Central memory CD4-positive, alpha-beta T cell (primary cell): Measurements from ENCODE around the gene DNAAF3.
A peak's percentile ranks its signal among the peaks of the same experiment; 100 is the strongest.
"Not testable (repeated sequence)": the region's sequence is repeated elsewhere in the genome, so short reads cannot be mapped to it uniquely, and the experiment has no call there.

Source experiments
- DNase-seq: peaks from one replicate; pipeline ENCODE4 v3.0.0; 2022

DNAAF3 gene

GRCh38 chr19:55175117-55175867 lies 8.9 kb upstream of the DNAAF3 start:
- DNase-seq, result no peak

DNA sequence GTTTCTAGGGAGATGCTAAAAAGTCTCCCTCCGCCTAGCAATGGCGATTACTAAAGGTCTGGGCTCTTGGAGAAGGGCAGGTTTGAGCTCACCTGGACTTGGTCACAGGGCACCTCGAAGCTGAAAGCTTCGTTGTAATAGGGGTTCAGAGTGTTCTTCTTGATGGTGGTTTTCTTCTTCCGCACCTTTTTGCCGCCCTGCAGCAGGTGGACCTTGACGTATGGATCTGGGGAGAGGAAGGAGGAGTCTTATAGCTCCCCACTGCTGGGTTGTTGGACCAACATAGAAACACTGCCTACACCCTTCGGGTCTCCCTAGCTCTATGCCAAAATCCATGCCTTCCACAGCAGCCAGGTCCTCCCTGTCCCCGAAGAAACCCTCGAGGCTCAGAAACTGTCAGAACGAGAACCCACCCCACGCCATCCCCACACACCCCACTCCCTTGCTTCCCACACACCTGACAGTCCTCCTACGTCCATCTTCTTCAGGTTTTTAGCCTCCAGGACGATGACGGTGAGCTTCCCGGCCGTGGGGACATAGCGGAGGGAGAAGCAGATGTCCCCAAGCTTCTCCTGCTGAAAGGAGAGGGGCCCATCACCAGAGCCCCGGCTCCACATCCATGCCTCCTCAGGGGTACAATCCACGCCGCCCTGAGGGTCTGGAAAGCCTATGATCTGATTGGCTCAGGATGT lies 8.2 kb upstream of the DNAAF3 start:
- DNase-seq, result no peak

DNA sequence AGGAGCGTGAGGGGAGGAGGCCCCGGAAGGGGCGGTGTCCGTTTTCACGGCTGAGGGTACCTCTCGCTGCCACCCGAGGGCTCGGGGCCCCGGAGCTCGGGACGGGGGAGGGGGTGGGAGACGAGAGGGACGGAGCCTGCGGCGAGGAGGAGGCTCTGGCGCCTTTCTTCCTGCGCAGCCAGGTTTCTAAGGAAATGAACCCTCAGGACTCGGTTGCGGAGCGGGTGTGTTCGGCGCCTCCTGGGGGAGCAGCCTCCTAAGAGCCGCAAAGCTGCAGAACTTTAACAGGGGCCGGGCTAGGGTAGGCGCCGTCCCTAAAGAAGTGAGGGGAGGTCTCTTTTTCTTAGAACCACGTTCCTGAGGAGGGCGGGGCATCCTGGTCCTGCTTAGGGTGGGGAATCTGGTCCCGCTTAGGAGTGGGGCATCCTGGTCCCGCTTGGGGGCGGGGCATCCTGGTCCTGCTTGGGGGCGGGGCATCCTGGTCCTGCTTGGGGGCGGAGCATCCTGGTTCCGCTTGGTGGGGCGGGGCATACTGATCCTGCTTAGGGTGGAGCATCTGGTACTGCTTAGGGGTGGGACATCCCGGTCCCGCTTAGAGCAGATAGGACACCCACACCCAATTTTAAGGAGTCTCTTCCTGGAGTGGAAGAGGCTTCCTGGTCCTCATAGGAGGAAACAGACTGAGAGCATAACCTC lies 7.4 kb upstream of the DNAAF3 start:
- no peak for DNase-seq

- no peak for DNase-seq
These were observed 6.8 kb upstream of the DNAAF3 start for GRCh38 chr19:55173186-55173713.

- DNase-seq, result no peak
These were observed 6.3 kb upstream of the DNAAF3 start for GRCh38 chr19:55172741-55173140.

GRCh38 chr19:55172318-55172717 lies 5.9 kb upstream of the DNAAF3 start:
- DNase-seq, result not testable (repeated sequence)

- DNase-seq, result no peak
These were observed 5.0 kb upstream of the DNAAF3 start for GRCh38 chr19:55171440-55171839.

- DNase-seq, result no peak
These were observed 2.7 kb upstream of the DNAAF3 start for GRCh38 chr19:55169136-55169535.

GRCh38 chr19:55165952-55166529 lies 372 bp downstream of the DNAAF3 start:
- peak; percentile 54 for DNase-seq

DNA sequence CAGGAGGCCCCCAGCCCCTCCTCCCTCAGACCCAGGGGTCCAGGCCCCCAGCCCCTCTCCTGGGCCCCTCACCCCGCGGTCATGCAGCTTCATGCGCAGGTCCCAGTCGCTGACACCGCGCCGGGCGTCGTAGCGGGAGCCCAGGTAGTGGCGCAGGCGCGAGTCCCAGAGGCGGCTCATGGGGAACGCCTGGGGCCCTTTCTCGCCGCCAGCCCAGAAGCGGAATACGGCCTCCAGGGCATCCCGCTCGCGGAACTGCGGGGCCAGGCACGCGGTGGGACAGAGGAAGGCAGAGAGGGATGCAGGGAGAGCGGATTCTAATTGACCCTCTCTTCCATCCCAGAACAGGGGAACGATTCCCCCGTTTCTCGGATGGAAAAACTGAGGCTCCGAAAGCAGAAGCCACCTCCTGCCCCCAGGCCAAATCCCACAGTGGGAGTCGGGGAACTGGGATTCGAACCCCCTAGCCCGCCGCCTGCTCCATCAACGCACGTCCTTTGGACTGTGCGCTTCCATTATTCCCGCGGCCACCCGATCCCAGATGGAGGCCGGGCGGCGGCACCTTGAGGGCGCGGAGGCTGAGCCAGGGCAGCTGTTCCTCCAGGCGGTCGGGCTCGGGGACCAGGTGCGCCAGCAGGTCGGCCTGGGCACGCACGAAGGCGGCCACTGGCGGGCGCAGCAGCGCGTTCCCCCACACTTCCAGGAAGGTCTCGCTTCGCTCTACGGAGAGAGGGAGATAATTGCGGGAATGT lies 4.7 kb downstream of the DNAAF3 start:
- no peak for DNase-seq

DNA sequence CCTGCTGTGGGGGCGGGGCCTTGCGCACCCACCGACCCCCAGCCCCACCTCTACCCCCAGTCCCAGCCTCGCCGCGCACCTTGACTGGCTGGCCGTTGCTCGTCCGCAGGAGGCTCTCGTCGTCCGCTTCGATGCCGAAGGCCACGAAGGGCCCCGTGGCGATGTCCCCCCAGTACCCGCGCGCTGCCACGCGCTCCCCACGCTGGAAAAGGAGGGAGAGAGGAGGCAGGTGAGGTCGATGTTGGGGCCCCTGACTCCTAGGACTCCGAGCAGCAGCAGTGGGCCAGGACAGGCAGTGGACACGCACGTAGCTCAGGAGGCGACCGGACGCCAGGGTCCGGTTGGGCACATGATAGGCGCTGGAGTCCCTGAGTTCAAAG lies 5.4 kb downstream of the DNAAF3 start:
- DNase-seq, result no peak

GRCh38 chr19:55160128-55160985 lies 6.1 kb downstream of the DNAAF3 start:
- peak; percentile 84 for DNase-seq

GRCh38 chr19:55158848-55159749 lies 7.3 kb downstream of the DNAAF3 start:
- DNase-seq, result no peak

- DNase-seq, result no peak
These were observed 8.0 kb downstream of the DNAAF3 start for GRCh38 chr19:55158423-55158822.

DNA sequence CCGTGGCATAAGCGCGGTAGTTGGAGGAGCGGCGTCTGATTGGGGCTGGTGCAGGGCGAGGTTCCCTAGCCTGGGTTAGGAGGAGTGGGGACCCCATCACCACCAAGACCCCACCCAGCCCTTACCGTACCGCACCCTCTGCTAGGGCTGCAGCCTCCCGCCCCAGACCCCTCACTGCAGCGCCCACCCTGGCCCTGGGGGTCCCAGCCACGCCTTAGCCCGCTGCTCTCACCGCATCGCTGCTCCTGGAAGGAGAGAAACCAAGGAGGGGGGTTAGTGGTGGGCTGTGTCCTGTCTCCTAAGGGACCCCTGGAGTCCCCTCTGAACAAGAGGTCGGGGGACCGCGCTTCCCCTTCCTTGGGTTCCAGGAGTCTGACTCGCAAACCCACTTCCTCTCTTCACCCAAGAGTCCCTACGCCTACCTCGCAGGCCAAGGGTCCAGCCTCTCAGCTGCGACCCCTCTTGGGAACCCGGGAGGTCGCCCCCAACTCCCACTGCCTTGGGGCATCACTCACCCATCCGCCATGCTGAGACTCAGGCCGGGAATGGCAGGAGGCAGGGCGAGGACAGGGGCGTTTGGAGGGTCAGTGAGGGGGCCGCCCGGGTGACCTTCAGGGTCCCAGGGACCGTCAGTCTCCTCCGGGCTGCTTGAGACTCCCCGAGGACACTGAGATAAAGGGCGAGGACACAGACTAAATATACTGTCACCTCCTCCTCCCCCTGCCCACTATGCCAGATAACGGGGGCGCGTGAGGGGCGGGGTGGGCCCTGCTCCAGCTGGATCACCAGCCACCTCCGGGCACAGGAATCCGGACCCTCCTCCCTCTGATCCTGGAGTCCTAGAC lies 9.1 kb downstream of the DNAAF3 start, which contains the start of gene TNNI3:
Gene TNNI3, minus strand, starts transcription at position 669 of the 845 bp plus-strand sequence. Its CDS starts 143 bp downstream, at position 526.
- DNase-seq, result no peak

DNA sequence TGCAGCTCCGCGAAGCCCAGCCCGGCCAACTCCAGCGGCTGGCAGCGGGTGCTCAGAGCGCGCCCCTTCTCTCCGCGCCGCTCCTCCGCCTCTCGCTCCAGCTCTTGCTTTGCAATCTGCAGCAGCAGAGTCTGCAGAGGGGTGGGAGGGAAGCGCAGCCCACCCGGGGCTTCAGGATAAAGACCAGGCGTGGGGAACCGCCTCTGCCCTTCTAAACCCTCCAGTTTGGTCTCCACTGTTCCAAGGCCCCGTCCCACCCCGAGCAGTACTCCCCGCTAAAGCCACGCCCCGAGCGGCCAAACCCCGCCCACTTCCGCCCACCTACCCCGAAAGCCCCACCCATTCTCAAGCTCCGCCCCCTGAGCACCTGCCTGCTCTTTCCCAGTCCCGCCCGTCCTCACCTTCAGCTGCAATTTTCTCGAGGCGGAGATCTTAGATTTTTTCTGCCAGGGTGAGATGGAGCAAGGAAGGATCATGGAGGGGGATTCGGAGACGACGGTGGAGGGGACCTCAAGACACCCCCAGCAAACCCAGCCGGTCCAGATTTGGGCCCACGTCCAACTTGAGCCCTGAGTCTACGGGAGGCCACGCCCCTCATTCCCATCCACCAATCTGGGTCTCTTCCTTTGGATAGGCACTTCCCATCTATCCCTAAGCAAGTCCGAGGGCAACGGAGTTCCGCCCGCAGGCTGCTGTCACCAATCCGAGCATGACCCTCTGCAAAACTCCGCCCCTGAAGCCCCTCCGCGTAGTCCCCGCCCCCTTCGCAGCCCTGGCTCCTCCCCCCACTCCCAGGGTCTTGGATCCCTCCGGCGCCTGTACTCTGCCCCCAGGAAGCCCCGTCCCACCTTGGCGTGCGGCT lies 10.0 kb downstream of the DNAAF3 start:
- no peak for DNase-seq

DNA sequence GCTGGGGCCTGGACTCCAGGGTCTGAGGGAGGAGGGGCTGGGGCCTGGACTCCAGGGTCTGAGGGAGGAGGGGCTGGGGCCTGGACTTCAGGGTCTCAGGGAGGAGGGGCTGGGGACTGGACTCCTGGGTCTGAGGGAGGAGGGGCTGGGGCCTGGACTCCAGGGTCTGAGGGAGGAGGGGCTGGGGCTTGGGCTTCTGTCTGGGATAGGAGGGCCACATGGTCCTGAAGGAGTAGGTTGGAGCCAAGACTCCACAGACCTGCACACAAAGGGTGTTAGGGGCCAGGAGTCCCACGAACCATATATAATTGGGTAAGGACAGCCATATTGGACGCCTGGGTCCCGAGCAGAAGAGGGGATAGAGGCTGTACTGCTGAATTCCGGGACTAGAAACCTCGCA lies 10.6 kb downstream of the DNAAF3 start:
- DNase-seq, result not testable (repeated sequence)

DNA sequence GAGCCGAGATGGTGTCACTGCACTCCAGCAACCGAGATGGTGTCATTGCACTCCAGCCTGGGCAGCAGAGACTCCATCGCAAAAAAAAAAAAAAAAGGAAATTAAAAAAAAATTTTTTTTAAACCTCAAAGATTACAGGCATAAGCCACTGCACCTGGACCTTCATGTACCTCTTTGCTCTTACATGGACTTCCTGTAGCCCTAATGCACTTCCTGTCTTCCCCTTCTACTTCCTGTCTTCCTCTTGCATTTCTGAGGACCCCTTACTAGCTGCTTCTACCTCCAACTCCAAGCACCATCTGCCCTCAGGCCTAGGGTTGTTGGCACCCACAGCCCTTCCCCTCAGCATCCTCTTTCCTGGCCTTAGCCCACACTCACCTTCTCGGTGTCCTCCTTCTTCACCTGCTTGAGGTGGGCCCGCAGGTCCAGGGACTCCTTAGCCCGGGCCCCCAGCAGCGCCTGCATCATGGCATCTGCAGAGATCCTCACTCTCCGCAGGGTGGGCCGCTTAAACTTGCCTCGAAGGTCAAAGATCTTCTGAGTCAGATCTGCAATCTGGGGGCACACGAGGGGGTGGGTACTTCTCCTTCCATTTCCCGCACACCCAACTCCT lies 12.7 kb downstream of the DNAAF3 start:
- DNase-seq, result no peak
